SK-N-SH (cell line): Measurements from ENCODE around the gene DEPDC1B. TPM values are rescaled to one million over a fixed set of nuclear protein-coding genes. Genes with fewer than 3 reads are reported as not detected.
"Not testable (repeated sequence)": the region's sequence is repeated elsewhere in the genome, so short reads cannot be mapped to it uniquely, and the experiment has no call there.

Experiments
- CTCF ChIA-PET: fragments of 300-600, 350-600 bp; formaldehyde crosslinking; extraction: SDS; loops from one replicate; lab custom pipeline; 2021; lab: Yijun Ruan, JAX
- POLR2A ChIA-PET: fragments of 350-600 bp; sonication (Branson Sonifier 250); formaldehyde crosslinking; extraction: SDS; loops from one replicate; lab custom pipeline; 2020; ENCODE audit warnings: antibody characterized with exemption, inconsistent platforms; lab: Yijun Ruan, JAX
- DNase-seq: peaks from one replicate; pipeline ENCODE4 v3.0.0; 2012
- H2AFZ ChIP-seq: fragments of 200-600 bp; sonication (generic); 2 replicates; pipeline ENCODE4 v1.8.1; 2016; ENCODE audit warnings: antibody characterized with exemption, mild to moderate bottlenecking, low read depth
- H3F3A ChIP-seq: fragments of 200-600 bp; sonication (generic); replicated peaks from 2 replicates; pipeline ENCODE3; 2016; ENCODE audit warnings: antibody characterized with exemption, mild to moderate bottlenecking; ENCODE audit not compliant: insufficient read depth
- H3K27ac ChIP-seq, 2 experiments: fragments of 200-500 bp in 1 of 2; fragments of 200-600 bp in 1 of 2; sonication (Bioruptor generic) in 1 of 2; sonication (generic), shearing (Covaris generic) in 1 of 2; 2 replicates each; pipeline versions ENCODE4 v1.5.1 to v1.6.1; 2014 to 2016; ENCODE audit warnings: low read depth in 2 of 2, inconsistent platforms in 1 of 2, low read length in 1 of 2, mild to moderate bottlenecking in 1 of 2, mixed read lengths in 1 of 2
- H3K27me3 ChIP-seq: fragments of 200-600 bp; sonication (generic), shearing (Covaris generic); 2 replicates; pipeline ENCODE4 v1.6.1; 2016; ENCODE audit warnings: mixed run types; ENCODE audit not compliant: insufficient read depth
- H3K36me3 ChIP-seq, 2 experiments: fragments of 200-500 bp in 1 of 2; fragments of 200-600 bp in 1 of 2; sonication (Bioruptor generic) in 1 of 2; sonication (generic) in 1 of 2; replicated peaks in 1 of 2; 2 replicates each; pipeline versions ENCODE3 to v1.5.1; 2014 to 2016; ENCODE audit warnings: low read length in 1 of 2, mild to moderate bottlenecking in 1 of 2; ENCODE audit not compliant: insufficient read depth in 2 of 2, control insufficient read depth in 1 of 2
- H3K4me1 ChIP-seq, 2 experiments: fragments of 200-500 bp in 1 of 2; fragments of 200-600 bp in 1 of 2; sonication (Bioruptor generic) in 1 of 2; sonication (generic), shearing (Covaris generic) in 1 of 2; 2 replicates each; pipeline versions ENCODE4 v1.5.1 to v1.6.1; 2014 to 2016; ENCODE audit warnings: low read depth in 1 of 2, low read length in 1 of 2, mixed run types in 1 of 2; ENCODE audit not compliant: insufficient read depth in 2 of 2, control insufficient read depth in 1 of 2
- H3K4me2 ChIP-seq: fragments of 200-600 bp; sonication (generic), shearing (Covaris generic); 2 replicates; pipeline ENCODE4 v1.6.1; 2017; ENCODE audit warnings: mixed run types
- H3K4me3 ChIP-seq, 2 experiments: fragments of 200-500 bp in 1 of 2; fragments of 200-600 bp in 1 of 2; sonication (Bioruptor generic) in 1 of 2; sonication (generic), shearing (Covaris generic) in 1 of 2; 2 replicates each; pipeline versions ENCODE4 v1.5.1 to v1.8.1; 2014 to 2016; ENCODE audit warnings: low read depth in 2 of 2, inconsistent platforms in 1 of 2, low read length in 1 of 2, mild to moderate bottlenecking in 1 of 2, mixed read lengths in 1 of 2, moderate library complexity in 1 of 2
- H3K79me2 ChIP-seq: fragments of 200-600 bp; sonication (generic); 2 replicates; pipeline ENCODE4 v1.8.1; 2017; ENCODE audit warnings: mild to moderate bottlenecking; ENCODE audit not compliant: insufficient read depth
- H3K9ac ChIP-seq: fragments of 200-600 bp; sonication (generic); 2 replicates; pipeline ENCODE4 v1.6.1; 2017; ENCODE audit warnings: mixed run types
- H3K9me2 ChIP-seq: fragments of 200-600 bp; sonication (generic); 2 replicates; pipeline ENCODE4 v1.6.1; 2017; ENCODE audit warnings: mixed run types
- H3K9me3 ChIP-seq: fragments of 200-600 bp; sonication (generic); 2 replicates; pipeline ENCODE4 v1.6.1; 2017; ENCODE audit warnings: mixed run types, mild to moderate bottlenecking, moderate library complexity
- H4K20me1 ChIP-seq: fragments of 200-600 bp; sonication (generic); 2 replicates; pipeline ENCODE4 v1.6.1; 2017; ENCODE audit warnings: mild to moderate bottlenecking, mixed run types; ENCODE audit not compliant: insufficient read depth
- ELF1 ChIP-seq: IDR thresholded peaks from 2 replicates; pipeline ENCODE4 v1.4.0; 2012
- EP300 ChIP-seq, 2 experiments: IDR thresholded peaks; 2 replicates each; pipeline versions ENCODE4 v1.4.0 to v1.6.1; 2012; ENCODE audit warnings: borderline replicate concordance in 1 of 2, low read depth in 1 of 2, low read length in 1 of 2
- EZH2phosphoT487 ChIP-seq: fragments of 200-600 bp; sonication (generic); IDR thresholded peaks from 2 replicates; pipeline ENCODE4 v1.6.1; 2017; ENCODE audit warnings: low read depth, mixed run types, mild to moderate bottlenecking, antibody characterized with exemption, moderate library complexity, borderline replicate concordance
- FOSL2 ChIP-seq: IDR thresholded peaks from 2 replicates; pipeline ENCODE4 v1.4.0; 2012; ENCODE audit warnings: low read depth, mild to moderate bottlenecking, moderate library complexity, borderline replicate concordance
- FOXJ3 ChIP-seq: sonication (generic); formaldehyde crosslinking; IDR thresholded peaks from 2 replicates; pipeline ENCODE4 v1.5.1; 2020; ENCODE audit warnings: mild to moderate bottlenecking, missing genetic modification reagents
- GABPA ChIP-seq: IDR thresholded peaks from 2 replicates; pipeline ENCODE4 v1.4.0; 2012; ENCODE audit warnings: low read depth, mild to moderate bottlenecking
- IRF3 ChIP-seq: fragments of 150-350 bp; IDR thresholded peaks from 2 replicates; pipeline ENCODE4 v1.6.1; 2016; ENCODE audit warnings: mild to moderate bottlenecking, low read depth, low read length
- NFIC ChIP-seq: IDR thresholded peaks from 2 replicates; pipeline ENCODE4 v1.4.0; 2012; ENCODE audit warnings: borderline replicate concordance
- SMC3 ChIP-seq: IDR thresholded peaks from 2 replicates; pipeline ENCODE4 v1.6.1; 2012; ENCODE audit warnings: low read depth, low read length, improper control_type of control experiment
- USF2 ChIP-seq: fragments of 150-350 bp; IDR thresholded peaks from 2 replicates; pipeline ENCODE4 v1.6.1; 2017; ENCODE audit warnings: antibody characterized with exemption, low read length, low read depth, borderline replicate concordance
- WGBS: methylation state at CpG from one replicate; pipeline ENCODE4 v1.1.6; 2017; ENCODE audit warnings: low lambda C conversion rate; 5-methylcytosine and 5-hydroxymethylcytosine counted together
- polyA plus RNA-seq, 3 experiments: library from polyadenylated mRNA; depleted of rRNA; stranded (reverse); fragments of >200 nt; gene quantifications; 2 replicates each; pipeline ENCODE4 v1.2.3, GENCODE V29; 2012
- TF ChIP-seq, protein P1 (sequence below): IDR thresholded peaks from 2 replicates; pipeline ENCODE4 v1.4.0; 2012; ENCODE audit warnings: low read depth, borderline replicate concordance

The DEPDC1B gene
- polyA plus RNA-seq, 1 of the 3 experiments (the other 2 are of a cell fraction): 4.7 TPM

GRCh38 chr5:60738461-60738860 lies 38.5 kb upstream of the DEPDC1B start:
- ChIA-PET CTCF (no interaction called here), POLR2A (no interaction called here)
- Histone ChIP-seq H3K9me3 (no peaks in the 10 kb centered on the region), H3K27me3 (no peaks in the 10 kb centered on the region), H3K9ac (no peak overlapping the region), H3K9me2 (no peaks in the 10 kb centered on the region)
- 36% methylated on average over 4 of the region's 4 CpGs for WGBS
- DNase-seq: no peak
- TF ChIP-seq GABPA (no peak), ELF1 (no peak)
- TF ChIP-seq, all 33 proteins: peak for 0
- no peaks in the 10 kb centered on the region for H3K36me3 ChIP-seq
- H3F3A ChIP-seq: no peaks in the 10 kb centered on the region
- H4K20me1 ChIP-seq: no peaks in the 10 kb centered on the region
- no peaks in the 10 kb centered on the region for H3K4me1 ChIP-seq
- no peak overlapping the region for H3K4me2 ChIP-seq
- no peak overlapping the region for H3K4me3 ChIP-seq
- no peak overlapping the region for H2AFZ ChIP-seq
- H3K27ac ChIP-seq: no peak overlapping the region
- H3K79me2 ChIP-seq: no peaks in the 10 kb centered on the region

DNA sequence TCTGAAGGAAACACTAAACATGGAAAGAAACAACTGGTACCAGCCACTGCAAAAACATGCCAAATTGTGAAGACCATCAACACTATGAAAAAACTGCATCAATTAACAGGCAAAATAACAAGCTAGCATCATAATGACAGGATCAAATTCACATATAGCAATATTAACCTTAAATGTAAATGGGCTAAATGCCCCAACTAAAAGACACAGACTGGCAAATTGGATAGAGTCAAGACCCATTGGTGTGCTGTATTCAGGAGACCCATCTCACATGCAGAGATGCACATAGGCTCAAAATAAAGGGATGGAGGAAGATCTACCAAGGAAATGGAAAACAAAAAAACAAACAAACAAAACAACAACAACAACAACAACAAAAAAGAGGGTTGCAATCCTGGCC lies 30.9 kb upstream of the DEPDC1B start:
- H3K36me3 ChIP-seq, DNase-seq, H3F3A ChIP-seq, H3K27me3 ChIP-seq, H3K4me2 ChIP-seq, H3K4me1 ChIP-seq, POLR2A ChIA-PET, H3K9ac ChIP-seq, H3K4me3 ChIP-seq, H3K9me2 ChIP-seq, H3K9me3 ChIP-seq, H2AFZ ChIP-seq, CTCF ChIA-PET, H3K79me2 ChIP-seq, H3K27ac ChIP-seq, H4K20me1 ChIP-seq: not testable (repeated sequence)

DNA sequence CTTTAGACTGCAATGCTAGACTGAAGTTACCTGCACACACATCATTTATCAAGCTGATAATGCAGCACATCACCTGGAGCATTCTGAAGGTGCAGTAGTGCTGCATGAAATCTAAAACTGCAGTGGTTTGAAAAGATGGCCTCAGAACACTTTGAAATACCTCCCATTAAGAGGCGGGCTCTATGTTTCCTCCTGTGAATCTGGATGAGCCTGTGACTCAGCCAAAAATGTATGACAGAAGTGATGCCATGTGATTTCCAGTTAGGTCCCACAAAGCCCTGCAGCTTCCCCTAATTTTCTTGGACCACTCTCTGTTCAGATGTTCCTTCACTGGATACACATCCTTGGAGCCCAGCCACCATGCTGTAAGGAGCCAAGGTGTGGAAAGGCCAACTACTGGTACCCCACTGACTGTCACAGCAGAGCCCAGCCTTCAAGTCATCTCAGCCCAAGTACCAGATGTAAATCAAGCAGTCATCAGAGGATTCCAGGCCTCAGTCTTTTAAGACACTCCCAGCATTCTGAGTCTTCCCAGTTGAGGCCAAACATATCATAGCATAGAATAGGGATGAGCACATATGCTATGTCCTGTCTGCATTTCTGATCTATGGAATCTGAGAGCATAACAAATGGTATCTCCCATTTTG lies 27.2 kb upstream of the DEPDC1B start:
- Histone ChIP-seq H3F3A (no peaks in the 10 kb centered on the region), H3K9me2 (no peaks in the 10 kb centered on the region), H3K27ac (no peak overlapping the region), H3K9ac (no peak overlapping the region), H3K4me2 (no peak overlapping the region), H3K4me1 (no peaks in the 10 kb centered on the region), H3K4me3 (no peak overlapping the region), H3K9me3 (no peaks in the 10 kb centered on the region), H3K79me2 (no peaks in the 10 kb centered on the region), H2AFZ (no peak overlapping the region), H3K27me3 (no peaks in the 10 kb centered on the region), H4K20me1 (no peaks in the 10 kb centered on the region), H3K36me3 (no peaks in the 10 kb centered on the region)
- no peak for DNase-seq
- WGBS: no CpG with 5 or more reads among the region's 1 CpG
- CTCF ChIA-PET: interaction anchor here (2.0 kb wide), 1 partner anchor 58 kb away, joined by 4 read pairs; no protein-coding TSS in a partner anchor
- POLR2A ChIA-PET: no interaction called here
- TF ChIP-seq EP300 (IDR thresholded peaks at IDR 0.05; ENCODE audit: borderline replicate concordance in 1 of 2, low read depth in 1 of 2, low read length in 1 of 2) (no peak), FOSL2 (no peak), USF2 (no peak), SMC3 (no peak), IRF3 (no peak), FOXJ3 (CRISPR knock-in tag) (no peak), GABPA (no peak), NFIC (no peak), EZH2phosphoT487 (no peak)
- TF ChIP-seq, protein P1, sequence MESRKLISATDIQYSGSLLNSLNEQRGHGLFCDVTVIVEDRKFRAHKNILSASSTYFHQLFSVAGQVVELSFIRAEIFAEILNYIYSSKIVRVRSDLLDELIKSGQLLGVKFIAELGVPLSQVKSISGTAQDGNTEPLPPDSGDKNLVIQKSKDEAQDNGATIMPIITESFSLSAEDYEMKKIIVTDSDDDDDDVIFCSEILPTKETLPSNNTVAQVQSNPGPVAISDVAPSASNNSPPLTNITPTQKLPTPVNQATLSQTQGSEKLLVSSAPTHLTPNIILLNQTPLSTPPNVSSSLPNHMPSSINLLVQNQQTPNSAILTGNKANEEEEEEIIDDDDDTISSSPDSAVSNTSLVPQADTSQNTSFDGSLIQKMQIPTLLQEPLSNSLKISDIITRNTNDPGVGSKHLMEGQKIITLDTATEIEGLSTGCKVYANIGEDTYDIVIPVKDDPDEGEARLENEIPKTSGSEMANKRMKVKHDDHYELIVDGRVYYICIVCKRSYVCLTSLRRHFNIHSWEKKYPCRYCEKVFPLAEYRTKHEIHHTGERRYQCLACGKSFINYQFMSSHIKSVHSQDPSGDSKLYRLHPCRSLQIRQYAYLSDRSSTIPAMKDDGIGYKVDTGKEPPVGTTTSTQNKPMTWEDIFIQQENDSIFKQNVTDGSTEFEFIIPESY: no peak
